GM23338 (cell line): ENCODE measurements around the gene HSP90AB1. TPM values are rescaled to one million over a fixed set of nuclear protein-coding genes. Genes with fewer than 3 reads are reported as not detected.

Source experiments
- ATAC-seq: fragments of 200-7000 bp; cut with Tn5 transposase; 3 replicates; pipeline ENCODE4 v1.9.1; 2020
- DNase-seq: peaks from one replicate; pipeline ENCODE4 v3.0.0-alpha.2; 2015; ENCODE audit warnings: low spot score
- H2AFZ ChIP-seq: fragments of 200-600 bp; sonication (generic); 2 replicates; pipeline ENCODE4 v1.8.0; 2016; ENCODE audit warnings: antibody characterized with exemption, mild to moderate bottlenecking, moderate library complexity
- H3F3A ChIP-seq: fragments of 200-600 bp; sonication (generic); replicated peaks from 2 replicates; pipeline ENCODE4 v1.8.0; 2017; ENCODE audit warnings: antibody characterized with exemption, mixed run types, low read depth
- H3K27ac ChIP-seq: fragments of 200-600 bp; sonication (generic); 2 replicates; pipeline ENCODE4 v1.6.1; 2016; ENCODE audit warnings: low read depth
- H3K27me3 ChIP-seq: fragments of 200-600 bp; sonication (generic); 2 replicates; pipeline ENCODE4 v1.8.0; 2016; ENCODE audit warnings: mild to moderate bottlenecking, mixed run types, moderate library complexity; ENCODE audit not compliant: insufficient read depth
- H3K36me3 ChIP-seq: fragments of 200-600 bp; sonication (generic); 2 replicates; pipeline ENCODE4 v1.8.0; 2016; ENCODE audit warnings: mild to moderate bottlenecking; ENCODE audit not compliant: insufficient read depth
- H3K4me1 ChIP-seq: fragments of 200-600 bp; sonication (generic); 2 replicates; pipeline ENCODE4 v1.8.0; 2016; ENCODE audit warnings: mild to moderate bottlenecking, moderate library complexity; ENCODE audit not compliant: insufficient read depth
- H3K4me2 ChIP-seq: fragments of 200-600 bp; sonication (generic); 2 replicates; pipeline ENCODE4 v1.7.1; 2017; ENCODE audit warnings: mixed run types
- H3K4me3 ChIP-seq: fragments of 200-600 bp; sonication (generic); 2 replicates; pipeline ENCODE4 v1.6.1; 2016; ENCODE audit warnings: mixed run types
- H3K79me2 ChIP-seq: fragments of 200-600 bp; sonication (generic); replicated peaks from 2 replicates; pipeline ENCODE4 v1.8.0; 2017; ENCODE audit warnings: mild to moderate bottlenecking; ENCODE audit not compliant: insufficient read depth
- H3K9me2 ChIP-seq: fragments of 200-600 bp; sonication (generic); 2 replicates; pipeline ENCODE4 v1.8.0; 2017; ENCODE audit not compliant: insufficient read depth
- H4K20me1 ChIP-seq: fragments of 200-600 bp; sonication (generic); replicated peaks from 2 replicates; pipeline ENCODE4 v1.8.0; 2017; ENCODE audit warnings: mild to moderate bottlenecking; ENCODE audit not compliant: insufficient read depth
- H3K27ac Mint-ChIP-seq: 2 replicates; pipeline ENCODE4 v1.8.0; 2020; ENCODE audit warnings: inconsistent platforms, mild to moderate bottlenecking, moderate library complexity, mixed read lengths
- H3K27me3 Mint-ChIP-seq: 3 replicates; pipeline ENCODE4 v1.8.0; 2022; ENCODE audit warnings: low read depth, mild to moderate bottlenecking, moderate library complexity, mixed read lengths, inconsistent platforms; ENCODE audit not compliant: insufficient read depth, poor library complexity
- H3K36me3 Mint-ChIP-seq: 3 replicates; pipeline ENCODE4 v1.8.0; 2021; ENCODE audit warnings: low read depth, mild to moderate bottlenecking, inconsistent platforms, moderate library complexity, mixed read lengths
- H3K4me1 Mint-ChIP-seq: 3 replicates; pipeline ENCODE4 v1.8.0; 2020; ENCODE audit warnings: mild to moderate bottlenecking, inconsistent platforms, mixed read lengths
- H3K4me3 Mint-ChIP-seq: 3 replicates; pipeline ENCODE4 v1.8.0; 2021; ENCODE audit warnings: moderate library complexity, mild to moderate bottlenecking, inconsistent platforms, mixed read lengths
- H3K9me3 Mint-ChIP-seq: 3 replicates; pipeline ENCODE4 v1.8.0; 2020; ENCODE audit warnings: moderate library complexity, mild to moderate bottlenecking, inconsistent platforms, mixed read lengths
- CREB1 ChIP-seq: fragments of 250-450 bp; sonication (Bioruptor Pico); IDR thresholded peaks from 2 replicates; pipeline ENCODE4 v1.5.0; 2020; ENCODE audit warnings: low read depth, mild to moderate bottlenecking, moderate library complexity
- EZH2 ChIP-seq: fragments of 200-600 bp; sonication (generic); IDR thresholded peaks from one replicate; pipeline ENCODE4 v1.8.0; 2017; ENCODE audit warnings: antibody characterized with exemption, mild to moderate bottlenecking, low read depth; ENCODE audit not compliant: unreplicated experiment
- EZH2phosphoT487 ChIP-seq: fragments of 200-600 bp; sonication (generic); IDR thresholded peaks from one replicate; pipeline ENCODE4 v1.8.1; 2018; ENCODE audit warnings: antibody characterized with exemption; ENCODE audit not compliant: unreplicated experiment
- JUNB ChIP-seq: IDR thresholded peaks from one replicate; pipeline ENCODE4 v1.6.1; 2016; ENCODE audit warnings: antibody characterized with exemption; ENCODE audit not compliant: unreplicated experiment
- NANOG ChIP-seq: IDR thresholded peaks from 2 replicates; pipeline ENCODE4 v1.6.1; 2016; ENCODE audit warnings: antibody characterized with exemption, borderline replicate concordance
- POLR2AphosphoS5 ChIP-seq: IDR thresholded peaks from 2 replicates; pipeline ENCODE4 v1.6.1; 2016; ENCODE audit warnings: antibody characterized with exemption, low read depth
- STAT1 ChIP-seq: IDR thresholded peaks from one replicate; pipeline ENCODE4 v1.6.1; 2016; ENCODE audit warnings: antibody characterized with exemption; ENCODE audit not compliant: unreplicated experiment
- ZNF114 ChIP-seq: fragments of 250-450 bp; sonication (Bioruptor Pico); IDR thresholded peaks from 2 replicates; pipeline ENCODE4 v1.5.0; 2020; ENCODE audit warnings: mild to moderate bottlenecking, moderate library complexity
- polyA plus RNA-seq: library from polyadenylated mRNA; unstranded; fragments of >200 nt; fragmentation: Nextera tagmentation; extraction: Ambion mirVana; gene quantifications from 2 replicates; pipeline ENCODE4 v1.2.1, GENCODE V29; 2016
- total RNA-seq: library from RNA; depleted of rRNA; stranded (reverse); fragments of >200 nt; shearing (Covaris generic); gene quantifications from 2 replicates; pipeline ENCODE4 v1.2.3, GENCODE V29; 2014
- TF ChIP-seq, protein P1 (sequence below): IDR thresholded peaks from 2 replicates; pipeline ENCODE4 v1.6.1; 2016; ENCODE audit warnings: antibody characterized with exemption
- TF ChIP-seq, protein P2 (sequence below): IDR thresholded peaks from one replicate; pipeline ENCODE4 v1.6.1; 2018; ENCODE audit warnings: antibody characterized with exemption; ENCODE audit not compliant: unreplicated experiment
- TF ChIP-seq, protein P3 (sequence below), 2 experiments: fragments of 200-600 bp in 1 of 2; sonication (generic) in 1 of 2; conservative IDR thresholded peaks; 2 replicates each; pipeline versions ENCODE4 v1.5.1 to v1.6.1; 2016 to 2017; ENCODE audit warnings: antibody characterized with exemption in 2 of 2, low read depth in 2 of 2, mild to moderate bottlenecking in 2 of 2, moderate library complexity in 1 of 2
- TF ChIP-seq, protein P4 (sequence below): fragments of 250-450 bp; sonication (Bioruptor Pico); IDR thresholded peaks from 2 replicates; pipeline ENCODE4 v1.5.0; 2020; ENCODE audit warnings: mild to moderate bottlenecking, moderate library complexity

HSP90AB1 gene
- total and polyA plus RNA-seq, 2 experiments from 2014 or later = 1,425 to 2,361 TPM

DNA sequence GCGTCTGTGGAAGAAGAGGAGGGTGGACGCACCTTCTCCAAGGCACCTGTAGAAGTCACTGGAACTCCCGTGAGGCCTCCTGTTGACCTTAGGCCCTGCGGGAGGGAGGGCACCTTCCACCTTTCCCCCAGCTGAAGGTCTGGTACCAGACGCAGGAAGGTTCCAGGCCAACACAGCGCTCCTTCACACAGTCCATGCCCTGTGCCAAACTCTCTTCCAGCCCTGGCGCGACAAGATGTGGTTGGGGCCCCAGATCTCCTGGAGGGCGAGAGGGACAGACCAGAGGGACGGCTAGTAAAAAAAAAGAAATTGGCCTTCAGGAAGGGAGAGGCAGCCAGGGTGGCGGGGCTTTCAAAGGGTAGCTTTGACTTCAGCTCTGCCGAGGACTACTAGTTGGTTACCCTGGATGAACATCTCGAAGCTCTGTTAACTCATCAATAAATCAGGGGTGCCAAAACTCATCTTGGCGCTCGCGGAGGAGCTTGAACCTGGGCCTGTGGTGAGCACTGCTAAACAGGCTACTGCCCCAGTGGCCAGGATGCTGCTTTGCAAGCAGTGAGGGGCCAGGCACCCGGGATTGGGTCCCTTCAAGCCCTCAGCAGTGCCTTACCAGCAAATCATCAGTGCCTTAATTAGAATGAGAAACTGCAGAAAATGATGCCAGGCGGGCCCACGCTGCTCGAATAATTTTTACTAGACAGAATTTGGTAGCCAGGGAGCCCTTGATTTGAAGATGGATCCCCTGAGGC is 51.3 kb downstream of the HSP90AB1 start:
- H3K4me3 Mint-ChIP-seq = peak overlapping the region; percentile 81
- H3K4me3 ChIP-seq = peak overlapping the region; percentile 90
- H3K36me3 Mint-ChIP-seq = peaks cover 39% of the 10 kb centered on the region
- peaks cover 35% of the 10 kb centered on the region for H3K27me3 Mint-ChIP-seq
- H3K4me1 ChIP-seq = no peaks in the 10 kb centered on the region; the same call in 1 of the 2 replicates
- 0 out of 2 replicates have a peak, but pooled peaks cover 3% of the 10 kb centered on the region for H4K20me1 ChIP-seq
- H3K27ac ChIP-seq = no peak overlapping the region
- ATAC-seq (peak; percentile 49), DNase-seq (peak; percentile 56)
- peaks cover 13% of the 10 kb centered on the region for H3K4me1 Mint-ChIP-seq
- no peaks in the 10 kb centered on the region for H3K79me2 ChIP-seq
- H3K27me3 ChIP-seq = peaks cover 31% of the 10 kb centered on the region
- H3K36me3 ChIP-seq = no peaks in the 10 kb centered on the region
- peak overlapping the region; percentile 91 for H3K4me2 ChIP-seq
- no peaks in the 10 kb centered on the region for H3K9me2 ChIP-seq
- peaks cover 15% of the 10 kb centered on the region; the same call in 1 of the 2 replicates for H3F3A ChIP-seq
- H3K27ac Mint-ChIP-seq = no peak overlapping the region
- no peaks in the 10 kb centered on the region; the same call in 2 of the 3 replicates for H3K9me3 Mint-ChIP-seq
- TF ChIP-seq, protein P1, sequence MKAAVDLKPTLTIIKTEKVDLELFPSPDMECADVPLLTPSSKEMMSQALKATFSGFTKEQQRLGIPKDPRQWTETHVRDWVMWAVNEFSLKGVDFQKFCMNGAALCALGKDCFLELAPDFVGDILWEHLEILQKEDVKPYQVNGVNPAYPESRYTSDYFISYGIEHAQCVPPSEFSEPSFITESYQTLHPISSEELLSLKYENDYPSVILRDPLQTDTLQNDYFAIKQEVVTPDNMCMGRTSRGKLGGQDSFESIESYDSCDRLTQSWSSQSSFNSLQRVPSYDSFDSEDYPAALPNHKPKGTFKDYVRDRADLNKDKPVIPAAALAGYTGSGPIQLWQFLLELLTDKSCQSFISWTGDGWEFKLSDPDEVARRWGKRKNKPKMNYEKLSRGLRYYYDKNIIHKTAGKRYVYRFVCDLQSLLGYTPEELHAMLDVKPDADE = no peak
- TF ChIP-seq JUNB (no peak), NANOG (no peak), EZH2phosphoT487 (no peak), POLR2AphosphoS5 (peak; percentile 50; the same call in 1 of the 2 replicates), CREB1 (CRISPR knock-in tag) (no peak), STAT1 (no peak), ZNF114 (no peak), EZH2 (no peak)
- TF ChIP-seq, protein P2, sequence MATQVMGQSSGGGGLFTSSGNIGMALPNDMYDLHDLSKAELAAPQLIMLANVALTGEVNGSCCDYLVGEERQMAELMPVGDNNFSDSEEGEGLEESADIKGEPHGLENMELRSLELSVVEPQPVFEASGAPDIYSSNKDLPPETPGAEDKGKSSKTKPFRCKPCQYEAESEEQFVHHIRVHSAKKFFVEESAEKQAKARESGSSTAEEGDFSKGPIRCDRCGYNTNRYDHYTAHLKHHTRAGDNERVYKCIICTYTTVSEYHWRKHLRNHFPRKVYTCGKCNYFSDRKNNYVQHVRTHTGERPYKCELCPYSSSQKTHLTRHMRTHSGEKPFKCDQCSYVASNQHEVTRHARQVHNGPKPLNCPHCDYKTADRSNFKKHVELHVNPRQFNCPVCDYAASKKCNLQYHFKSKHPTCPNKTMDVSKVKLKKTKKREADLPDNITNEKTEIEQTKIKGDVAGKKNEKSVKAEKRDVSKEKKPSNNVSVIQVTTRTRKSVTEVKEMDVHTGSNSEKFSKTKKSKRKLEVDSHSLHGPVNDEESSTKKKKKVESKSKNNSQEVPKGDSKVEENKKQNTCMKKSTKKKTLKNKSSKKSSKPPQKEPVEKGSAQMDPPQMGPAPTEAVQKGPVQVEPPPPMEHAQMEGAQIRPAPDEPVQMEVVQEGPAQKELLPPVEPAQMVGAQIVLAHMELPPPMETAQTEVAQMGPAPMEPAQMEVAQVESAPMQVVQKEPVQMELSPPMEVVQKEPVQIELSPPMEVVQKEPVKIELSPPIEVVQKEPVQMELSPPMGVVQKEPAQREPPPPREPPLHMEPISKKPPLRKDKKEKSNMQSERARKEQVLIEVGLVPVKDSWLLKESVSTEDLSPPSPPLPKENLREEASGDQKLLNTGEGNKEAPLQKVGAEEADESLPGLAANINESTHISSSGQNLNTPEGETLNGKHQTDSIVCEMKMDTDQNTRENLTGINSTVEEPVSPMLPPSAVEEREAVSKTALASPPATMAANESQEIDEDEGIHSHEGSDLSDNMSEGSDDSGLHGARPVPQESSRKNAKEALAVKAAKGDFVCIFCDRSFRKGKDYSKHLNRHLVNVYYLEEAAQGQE = no peak
- TF ChIP-seq, protein P3, sequence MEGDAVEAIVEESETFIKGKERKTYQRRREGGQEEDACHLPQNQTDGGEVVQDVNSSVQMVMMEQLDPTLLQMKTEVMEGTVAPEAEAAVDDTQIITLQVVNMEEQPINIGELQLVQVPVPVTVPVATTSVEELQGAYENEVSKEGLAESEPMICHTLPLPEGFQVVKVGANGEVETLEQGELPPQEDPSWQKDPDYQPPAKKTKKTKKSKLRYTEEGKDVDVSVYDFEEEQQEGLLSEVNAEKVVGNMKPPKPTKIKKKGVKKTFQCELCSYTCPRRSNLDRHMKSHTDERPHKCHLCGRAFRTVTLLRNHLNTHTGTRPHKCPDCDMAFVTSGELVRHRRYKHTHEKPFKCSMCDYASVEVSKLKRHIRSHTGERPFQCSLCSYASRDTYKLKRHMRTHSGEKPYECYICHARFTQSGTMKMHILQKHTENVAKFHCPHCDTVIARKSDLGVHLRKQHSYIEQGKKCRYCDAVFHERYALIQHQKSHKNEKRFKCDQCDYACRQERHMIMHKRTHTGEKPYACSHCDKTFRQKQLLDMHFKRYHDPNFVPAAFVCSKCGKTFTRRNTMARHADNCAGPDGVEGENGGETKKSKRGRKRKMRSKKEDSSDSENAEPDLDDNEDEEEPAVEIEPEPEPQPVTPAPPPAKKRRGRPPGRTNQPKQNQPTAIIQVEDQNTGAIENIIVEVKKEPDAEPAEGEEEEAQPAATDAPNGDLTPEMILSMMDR (conservative IDR thresholded peaks at IDR 0.05; ENCODE audit: low read depth in 2 of 2) = 0 out of 4 replicates have a peak, but pooled peaks of 1 of the 2 experiments have one; percentile 14
- TF ChIP-seq, protein P4, sequence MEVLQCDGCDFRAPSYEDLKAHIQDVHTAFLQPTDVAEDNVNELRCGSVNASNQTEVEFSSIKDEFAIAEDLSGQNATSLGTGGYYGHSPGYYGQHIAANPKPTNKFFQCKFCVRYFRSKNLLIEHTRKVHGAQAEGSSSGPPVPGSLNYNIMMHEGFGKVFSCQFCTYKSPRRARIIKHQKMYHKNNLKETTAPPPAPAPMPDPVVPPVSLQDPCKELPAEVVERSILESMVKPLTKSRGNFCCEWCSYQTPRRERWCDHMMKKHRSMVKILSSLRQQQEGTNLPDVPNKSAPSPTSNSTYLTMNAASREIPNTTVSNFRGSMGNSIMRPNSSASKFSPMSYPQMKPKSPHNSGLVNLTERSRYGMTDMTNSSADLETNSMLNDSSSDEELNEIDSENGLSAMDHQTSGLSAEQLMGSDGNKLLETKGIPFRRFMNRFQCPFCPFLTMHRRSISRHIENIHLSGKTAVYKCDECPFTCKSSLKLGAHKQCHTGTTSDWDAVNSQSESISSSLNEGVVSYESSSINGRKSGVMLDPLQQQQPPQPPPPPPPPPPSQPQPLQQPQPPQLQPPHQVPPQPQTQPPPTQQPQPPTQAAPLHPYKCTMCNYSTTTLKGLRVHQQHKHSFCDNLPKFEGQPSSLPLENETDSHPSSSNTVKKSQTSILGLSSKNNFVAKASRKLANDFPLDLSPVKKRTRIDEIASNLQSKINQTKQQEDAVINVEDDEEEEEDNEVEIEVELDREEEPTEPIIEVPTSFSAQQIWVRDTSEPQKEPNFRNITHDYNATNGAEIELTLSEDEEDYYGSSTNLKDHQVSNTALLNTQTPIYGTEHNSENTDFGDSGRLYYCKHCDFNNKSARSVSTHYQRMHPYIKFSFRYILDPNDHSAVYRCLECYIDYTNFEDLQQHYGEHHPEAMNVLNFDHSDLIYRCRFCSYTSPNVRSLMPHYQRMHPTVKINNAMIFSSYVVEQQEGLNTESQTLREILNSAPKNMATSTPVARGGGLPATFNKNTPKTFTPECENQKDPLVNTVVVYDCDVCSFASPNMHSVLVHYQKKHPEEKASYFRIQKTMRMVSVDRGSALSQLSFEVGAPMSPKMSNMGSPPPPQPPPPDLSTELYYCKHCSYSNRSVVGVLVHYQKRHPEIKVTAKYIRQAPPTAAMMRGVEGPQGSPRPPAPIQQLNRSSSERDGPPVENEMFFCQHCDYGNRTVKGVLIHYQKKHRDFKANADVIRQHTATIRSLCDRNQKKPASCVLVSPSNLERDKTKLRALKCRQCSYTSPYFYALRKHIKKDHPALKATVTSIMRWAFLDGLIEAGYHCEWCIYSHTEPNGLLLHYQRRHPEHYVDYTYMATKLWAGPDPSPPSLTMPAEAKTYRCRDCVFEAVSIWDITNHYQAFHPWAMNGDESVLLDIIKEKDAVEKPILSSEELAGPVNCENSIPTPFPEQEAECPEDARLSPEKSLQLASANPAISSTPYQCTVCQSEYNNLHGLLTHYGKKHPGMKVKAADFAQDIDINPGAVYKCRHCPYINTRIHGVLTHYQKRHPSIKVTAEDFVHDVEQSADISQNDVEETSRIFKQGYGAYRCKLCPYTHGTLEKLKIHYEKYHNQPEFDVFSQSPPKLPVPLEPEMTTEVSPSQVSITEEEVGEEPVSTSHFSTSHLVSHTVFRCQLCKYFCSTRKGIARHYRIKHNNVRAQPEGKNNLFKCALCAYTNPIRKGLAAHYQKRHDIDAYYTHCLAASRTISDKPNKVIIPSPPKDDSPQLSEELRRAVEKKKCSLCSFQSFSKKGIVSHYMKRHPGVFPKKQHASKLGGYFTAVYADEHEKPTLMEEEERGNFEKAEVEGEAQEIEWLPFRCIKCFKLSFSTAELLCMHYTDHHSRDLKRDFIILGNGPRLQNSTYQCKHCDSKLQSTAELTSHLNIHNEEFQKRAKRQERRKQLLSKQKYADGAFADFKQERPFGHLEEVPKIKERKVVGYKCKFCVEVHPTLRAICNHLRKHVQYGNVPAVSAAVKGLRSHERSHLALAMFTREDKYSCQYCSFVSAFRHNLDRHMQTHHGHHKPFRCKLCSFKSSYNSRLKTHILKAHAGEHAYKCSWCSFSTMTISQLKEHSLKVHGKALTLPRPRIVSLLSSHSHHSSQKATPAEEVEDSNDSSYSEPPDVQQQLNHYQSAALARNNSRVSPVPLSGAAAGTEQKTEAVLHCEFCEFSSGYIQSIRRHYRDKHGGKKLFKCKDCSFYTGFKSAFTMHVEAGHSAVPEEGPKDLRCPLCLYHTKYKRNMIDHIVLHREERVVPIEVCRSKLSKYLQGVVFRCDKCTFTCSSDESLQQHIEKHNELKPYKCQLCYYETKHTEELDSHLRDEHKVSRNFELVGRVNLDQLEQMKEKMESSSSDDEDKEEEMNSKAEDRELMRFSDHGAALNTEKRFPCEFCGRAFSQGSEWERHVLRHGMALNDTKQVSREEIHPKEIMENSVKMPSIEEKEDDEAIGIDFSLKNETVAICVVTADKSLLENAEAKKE (CRISPR knock-in tag) = no peak
- H2AFZ ChIP-seq = peak overlapping the region; percentile 66
